GM20000 (cell line): ENCODE data around the gene SYT6.

Experiments used
- DNase-seq: peaks from one replicate; pipeline ENCODE4 v3.0.0; 2012; ENCODE audit warnings: low spot score
- CTCF ChIP-seq: IDR thresholded peaks from 2 replicates; pipeline ENCODE4 v1.5.1; 2012; ENCODE audit warnings: mild to moderate bottlenecking, control low read depth; ENCODE audit errors: extremely low read depth, missing control alignments

SYT6 gene

DNA sequence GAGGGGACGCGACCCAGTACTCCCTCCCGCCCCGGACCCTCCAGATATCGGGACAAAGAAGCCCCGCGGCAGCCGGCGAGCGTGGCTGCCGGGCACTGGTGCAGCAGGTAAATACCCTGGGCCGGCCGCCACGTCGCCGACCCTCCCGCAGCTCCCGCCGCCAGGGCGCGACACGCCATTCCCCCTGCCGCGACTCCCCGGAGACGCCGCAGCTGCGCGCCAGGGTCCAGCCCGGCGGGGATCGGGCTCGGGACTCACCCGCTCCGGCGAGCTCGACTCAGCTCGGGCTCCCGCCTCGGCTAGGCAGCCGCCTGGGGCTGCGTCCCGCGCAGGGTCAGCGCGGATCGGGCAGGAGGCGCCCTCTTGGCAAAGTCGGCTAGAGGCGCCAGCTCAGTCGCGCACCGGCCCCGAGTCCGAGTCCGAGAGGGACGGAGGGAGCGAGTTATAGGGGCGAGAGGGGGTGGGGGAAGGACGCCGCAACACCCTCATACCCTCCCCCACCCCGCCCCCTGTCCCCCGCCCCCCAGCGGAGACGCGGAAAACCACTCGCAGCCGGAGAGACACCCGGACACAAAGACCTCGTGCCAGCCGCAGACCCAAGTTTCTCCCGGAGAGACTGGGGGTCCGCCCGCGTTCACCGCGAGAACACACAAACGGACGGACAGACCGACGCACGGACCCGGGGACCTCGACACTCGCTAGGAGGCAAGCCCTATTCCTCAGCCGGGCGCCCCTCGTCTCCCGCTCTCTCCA is 985 bp downstream of the SYT6 start:
- no peak for TF ChIP-seq CTCF
- peak; percentile 52 for DNase-seq

GRCh38 chr1:114152089-114152507 is 1.6 kb downstream of the SYT6 start:
- DNase-seq: no peak
- no peak for TF ChIP-seq CTCF

DNA sequence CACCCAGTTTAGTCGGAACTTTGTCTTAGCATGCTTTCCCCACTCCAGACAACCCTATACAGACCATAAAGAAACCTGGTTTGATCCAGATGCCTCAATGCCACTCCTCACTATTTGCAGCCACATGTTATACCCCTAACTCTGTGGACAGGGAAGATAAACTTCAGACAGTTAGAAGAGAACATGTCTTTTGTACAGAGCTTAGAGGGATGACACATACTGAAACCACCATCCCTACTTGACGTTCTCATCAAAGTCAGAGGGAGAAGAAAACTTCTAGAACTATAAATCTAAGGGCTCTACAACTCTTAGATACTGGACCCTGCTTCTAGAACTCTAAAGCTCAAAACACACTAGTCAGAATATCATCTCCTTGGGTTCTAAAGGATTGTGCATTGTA is 3.7 kb downstream of the SYT6 start:
- no peak for TF ChIP-seq CTCF
- no peak for DNase-seq

DNA sequence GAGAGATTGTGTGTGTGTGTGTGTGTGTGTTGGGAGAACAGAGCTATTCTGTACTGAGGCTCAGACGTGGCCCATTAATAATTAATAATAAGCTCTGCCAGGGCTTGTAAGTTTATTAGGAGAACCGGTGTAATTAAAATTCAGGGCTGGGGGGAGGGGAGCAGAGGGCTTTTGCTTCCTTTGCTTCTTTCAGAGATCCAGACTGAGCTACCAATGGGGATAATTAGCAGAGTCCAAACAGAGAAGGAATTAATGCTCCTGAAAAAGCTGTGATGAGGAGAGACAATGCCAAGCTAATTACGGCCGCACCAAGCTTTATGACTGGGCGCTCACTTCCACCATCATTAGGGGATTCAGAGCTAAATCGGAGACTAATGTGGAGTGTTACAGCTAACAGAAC is 4.5 kb downstream of the SYT6 start:
- no peak for DNase-seq
- TF ChIP-seq CTCF: no peak

- no peak for TF ChIP-seq CTCF
- no peak for DNase-seq
Observed at GRCh38 chr1:114145504-114146151, 8.0 kb downstream of the SYT6 start.

DNA sequence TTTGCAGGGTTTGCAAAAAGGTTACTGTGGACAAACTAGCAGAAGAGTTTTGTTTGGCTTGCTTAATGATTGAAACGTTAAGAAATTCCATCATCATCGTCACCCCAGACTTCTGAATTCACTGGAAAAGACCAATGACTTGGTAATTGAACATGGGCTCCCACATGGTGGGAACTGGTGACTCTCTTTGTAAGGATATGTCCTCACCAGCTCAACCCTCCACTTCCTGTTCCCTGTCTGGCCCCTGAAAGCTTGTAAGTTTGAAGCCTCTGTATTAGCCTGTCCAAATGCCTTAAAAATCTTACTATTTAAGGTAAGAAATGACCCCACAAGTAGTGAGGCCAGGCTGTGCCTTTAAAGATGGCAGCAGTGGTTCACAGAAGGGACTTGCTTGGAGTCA is 9.7 kb downstream of the SYT6 start:
- TF ChIP-seq CTCF: no peak
- no peak for DNase-seq

DNA sequence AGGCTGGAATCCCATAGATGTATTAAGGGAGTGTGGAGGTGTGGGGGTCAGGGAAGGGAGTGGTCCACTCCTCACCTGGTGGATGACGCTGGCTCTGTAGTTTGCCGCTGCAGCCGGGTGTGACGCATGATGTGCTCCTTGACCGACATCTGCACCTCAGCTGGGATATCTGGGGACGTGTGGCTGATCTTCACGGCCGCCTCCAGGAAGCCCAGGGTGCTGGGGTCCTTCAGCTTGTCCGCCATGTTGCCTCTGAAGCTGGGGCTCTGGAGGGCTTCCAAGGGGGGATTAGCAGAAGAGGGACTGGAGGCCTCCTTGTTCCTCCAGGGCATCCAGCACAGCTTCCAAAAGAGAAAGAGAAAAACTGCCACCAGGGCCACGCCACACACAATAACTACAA is 14.1 kb downstream of the SYT6 start:
- DNase-seq: no peak
- TF ChIP-seq CTCF: no peak
